Activated CD4-positive, alpha-beta T cell treated with anti-CD3 and anti-CD28 coated beads for 24 hours (primary cell): ENCODE data around the gene IGSF6.
"Not testable (repeated sequence)": the region's sequence is repeated elsewhere in the genome, so short reads cannot be mapped to it uniquely, and the experiment has no call there.

Experiments used
- DNase-seq, 2 donors: peaks; one replicate each; pipeline ENCODE4 v3.0.0-alpha.2; 2020; ENCODE audit warnings: low read depth in 2 of 2

Gene IGSF6

GRCh38 chr16:21652453-21652852 lies at the start of gene IGSF6:
TSS of gene IGSF6 (minus strand) at chr16:21652608. CDS start at chr16:21652598, 10 bp downstream.
- DNase-seq = no peak

GRCh38 chr16:21701271-21701670 lies 48.9 kb upstream of the IGSF6 start:
- no peak for DNase-seq

GRCh38 chr16:21698169-21699032 lies 46.0 kb upstream of the IGSF6 start:
- DNase-seq = no peak

- DNase-seq = no peak
These were observed 44.6 kb upstream of the IGSF6 start for GRCh38 chr16:21697032-21697431.

- no peak for DNase-seq
These were observed 42.2 kb upstream of the IGSF6 start for GRCh38 chr16:21694609-21695008.

GRCh38 chr16:21690967-21691366 lies 38.6 kb upstream of the IGSF6 start:
- DNase-seq = not testable (repeated sequence)

GRCh38 chr16:21689107-21689506 lies 36.7 kb upstream of the IGSF6 start:
- DNase-seq = no peak

GRCh38 chr16:21685034-21685455 lies 32.6 kb upstream of the IGSF6 start:
- no peak for DNase-seq

GRCh38 chr16:21684199-21684598 lies 31.8 kb upstream of the IGSF6 start:
- peak; percentile 16 to 45 for DNase-seq

- DNase-seq = no peak
These were observed 30.8 kb upstream of the IGSF6 start for GRCh38 chr16:21683184-21683583.

- DNase-seq = not testable (repeated sequence)
These were observed 28.3 kb upstream of the IGSF6 start for GRCh38 chr16:21680714-21681113.

GRCh38 chr16:21674456-21674855 lies 22.0 kb upstream of the IGSF6 start:
- DNase-seq = not testable (repeated sequence)

- no peak for DNase-seq
These were observed 21.1 kb upstream of the IGSF6 start for GRCh38 chr16:21673469-21673868.

- DNase-seq = no peak
These were observed 15.2 kb upstream of the IGSF6 start for GRCh38 chr16:21667575-21667974.

GRCh38 chr16:21666772-21667171 lies 14.4 kb upstream of the IGSF6 start:
- DNase-seq = no peak

- no peak for DNase-seq
These were observed 12.5 kb upstream of the IGSF6 start for GRCh38 chr16:21664801-21665492.

- DNase-seq = no peak
These were observed 11.7 kb upstream of the IGSF6 start, which contains the start of gene OTOA for GRCh38 chr16:21663889-21664647. TSS of gene OTOA (plus strand) at chr16:21663968. CDS start at chr16:21678515, 14,547 bp downstream.

- DNase-seq = no peak
These were observed 6.7 kb upstream of the IGSF6 start for GRCh38 chr16:21659124-21659523.

- DNase-seq = no peak
These were observed 4.7 kb upstream of the IGSF6 start for GRCh38 chr16:21656795-21657768.

- no peak for DNase-seq
These were observed 2.5 kb upstream of the IGSF6 start for GRCh38 chr16:21654881-21655280.

- DNase-seq = no peak
These were observed 2.1 kb upstream of the IGSF6 start for GRCh38 chr16:21654466-21654865.
